Measurements from ENCODE around the gene SECTM1.

Gene SECTM1

DNA sequence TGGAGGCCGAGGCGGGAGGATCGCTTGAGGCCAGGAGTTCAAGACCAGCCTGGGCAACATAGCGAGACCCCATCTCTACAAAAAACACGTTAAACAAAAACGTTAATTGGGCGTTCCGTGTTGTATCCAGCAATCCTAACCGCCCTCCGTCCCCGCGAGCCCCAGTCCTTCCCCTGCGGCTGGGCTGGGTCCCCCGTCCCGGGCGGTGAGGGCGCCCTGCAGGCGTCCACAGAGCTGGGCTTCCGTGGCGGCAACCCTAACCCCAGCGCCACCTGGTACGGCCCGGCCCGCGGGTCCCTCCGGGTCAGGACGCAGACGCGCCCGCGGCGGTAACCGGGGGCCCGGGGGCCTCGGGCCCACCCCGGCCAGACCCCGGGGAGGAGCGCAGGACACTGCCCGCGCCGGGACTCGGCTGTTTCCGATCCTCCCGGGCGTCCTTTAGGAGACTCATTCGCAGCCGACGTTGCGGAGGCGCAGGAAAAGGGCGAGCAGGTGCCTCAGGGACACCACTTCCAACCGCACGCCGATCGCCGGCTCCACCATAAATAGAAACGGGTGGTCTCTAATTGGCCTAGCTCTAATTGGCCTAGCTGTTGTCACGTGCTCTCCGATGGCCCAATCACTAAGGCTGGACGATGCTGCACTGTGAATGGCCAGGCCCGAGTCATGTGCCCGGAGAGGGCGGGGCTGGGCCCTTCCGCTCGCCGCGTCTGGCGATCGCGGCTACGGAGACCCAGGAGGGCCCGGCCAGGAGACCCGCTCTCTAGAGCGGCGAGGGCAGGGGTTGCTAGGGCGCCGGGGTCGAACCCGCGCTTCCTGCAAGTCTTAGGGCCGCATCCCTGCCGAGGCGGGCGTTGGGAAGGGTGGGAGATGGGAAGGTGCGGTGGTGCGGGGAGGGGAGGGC, 41.1 kb downstream of the SECTM1 start:
- no peaks in the 10 kb centered on the region for H3K27me3 Mint-ChIP-seq

DNA sequence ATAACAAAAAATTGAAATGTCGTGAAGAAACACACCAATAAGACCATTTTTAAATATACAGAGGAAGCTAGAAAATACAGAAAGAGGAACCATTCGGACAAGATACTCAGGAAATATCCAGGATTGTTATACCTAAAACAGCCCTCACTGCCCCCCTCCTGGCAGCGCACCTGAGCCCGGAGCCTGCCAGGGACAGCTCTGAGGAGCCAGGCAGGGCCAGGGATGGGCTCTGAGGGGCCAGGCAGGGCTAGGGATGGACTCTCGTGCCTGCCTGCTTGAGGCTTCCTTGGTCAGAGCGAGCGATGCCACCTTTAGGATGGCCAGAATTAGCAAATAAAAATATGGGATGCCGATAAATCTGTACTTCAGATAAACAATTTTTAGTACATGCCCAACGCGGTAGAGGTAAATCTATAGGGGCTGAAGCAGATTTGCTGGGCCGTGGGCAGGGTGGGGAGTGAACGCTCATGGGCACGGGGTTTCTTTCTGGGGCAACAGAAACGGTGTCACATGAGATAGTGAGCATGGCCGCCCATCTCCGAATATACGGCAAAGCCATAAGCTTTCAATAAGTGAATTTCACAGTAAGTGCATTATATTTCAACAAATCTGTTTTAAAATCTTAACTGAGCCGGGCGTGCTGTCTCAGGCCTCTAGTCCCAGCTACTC, 41.9 kb downstream of the SECTM1 start:
- H3K9me3 Mint-ChIP-seq = no peaks in the 10 kb centered on the region
- H3K4me3 Mint-ChIP-seq = peak overlapping the region; percentile 77
- peak overlapping the region; percentile 77 for H3K27ac Mint-ChIP-seq
- no peaks in the 10 kb centered on the region for H3K27me3 Mint-ChIP-seq
- peaks cover 36% of the 10 kb centered on the region for H3K4me1 Mint-ChIP-seq
- H3K36me3 Mint-ChIP-seq = no peaks in the 10 kb centered on the region

More for the DNA sequence above, 41.1 kb downstream of the SECTM1 start:
- Mint-ChIP-seq H3K4me3 (peak overlapping the region; percentile 92), H3K9me3 (no peaks in the 10 kb centered on the region), H3K27ac (peak overlapping the region; percentile 94), H3K4me1 (peaks cover 44% of the 10 kb centered on the region), H3K36me3 (no peaks in the 10 kb centered on the region)

DNA sequence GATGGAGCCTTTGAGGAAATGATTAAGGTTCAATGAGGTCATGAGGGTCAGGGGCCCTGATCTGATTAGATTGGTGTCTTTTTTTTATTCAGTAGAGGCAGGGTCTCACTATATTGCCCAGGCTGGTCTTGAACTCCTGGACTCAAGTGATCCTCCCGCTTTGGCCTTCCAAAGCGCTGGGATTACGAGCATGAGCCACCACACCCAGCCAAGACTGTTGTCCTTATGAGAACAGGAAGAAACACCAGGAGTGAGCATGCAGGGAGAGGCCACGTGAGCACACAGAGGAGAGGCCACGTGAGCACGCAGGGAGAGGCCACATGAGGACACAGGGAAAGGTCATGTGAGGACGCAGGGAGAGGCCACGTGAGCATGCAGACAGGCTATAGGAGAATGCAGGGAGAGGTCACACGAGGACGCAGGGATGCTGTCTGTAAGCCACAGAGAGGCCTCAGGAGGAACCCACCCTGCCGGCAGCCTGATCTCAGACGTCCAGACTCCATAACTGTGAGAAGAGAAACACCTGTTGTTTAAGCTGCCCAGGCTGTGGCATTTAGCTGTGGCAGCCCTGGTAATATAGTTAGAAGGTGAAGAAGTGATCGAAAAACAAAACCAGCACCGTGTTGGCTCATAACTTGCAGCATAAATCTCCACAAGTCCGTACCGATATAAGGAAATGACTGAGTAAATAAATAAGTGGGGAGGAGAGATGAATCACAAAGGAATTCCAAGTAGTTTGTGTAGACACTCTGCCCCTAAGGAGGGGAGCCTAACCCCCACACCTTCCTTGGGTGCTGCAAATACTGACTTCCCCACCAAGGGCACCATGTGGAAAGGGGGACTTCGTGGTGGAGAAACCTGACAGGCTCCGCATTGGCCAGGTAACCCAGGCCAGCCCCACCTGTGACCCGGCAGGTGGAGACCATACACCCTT, 45.4 kb downstream of the SECTM1 start:
- Mint-ChIP-seq H3K9me3 (no peaks in the 10 kb centered on the region), H3K4me1 (peaks cover 10% of the 10 kb centered on the region), H3K36me3 (no peaks in the 10 kb centered on the region), H3K4me3 (peak overlapping the region; percentile 19), H3K27ac (peak overlapping the region; percentile 79), H3K27me3 (no peaks in the 10 kb centered on the region)

DNA sequence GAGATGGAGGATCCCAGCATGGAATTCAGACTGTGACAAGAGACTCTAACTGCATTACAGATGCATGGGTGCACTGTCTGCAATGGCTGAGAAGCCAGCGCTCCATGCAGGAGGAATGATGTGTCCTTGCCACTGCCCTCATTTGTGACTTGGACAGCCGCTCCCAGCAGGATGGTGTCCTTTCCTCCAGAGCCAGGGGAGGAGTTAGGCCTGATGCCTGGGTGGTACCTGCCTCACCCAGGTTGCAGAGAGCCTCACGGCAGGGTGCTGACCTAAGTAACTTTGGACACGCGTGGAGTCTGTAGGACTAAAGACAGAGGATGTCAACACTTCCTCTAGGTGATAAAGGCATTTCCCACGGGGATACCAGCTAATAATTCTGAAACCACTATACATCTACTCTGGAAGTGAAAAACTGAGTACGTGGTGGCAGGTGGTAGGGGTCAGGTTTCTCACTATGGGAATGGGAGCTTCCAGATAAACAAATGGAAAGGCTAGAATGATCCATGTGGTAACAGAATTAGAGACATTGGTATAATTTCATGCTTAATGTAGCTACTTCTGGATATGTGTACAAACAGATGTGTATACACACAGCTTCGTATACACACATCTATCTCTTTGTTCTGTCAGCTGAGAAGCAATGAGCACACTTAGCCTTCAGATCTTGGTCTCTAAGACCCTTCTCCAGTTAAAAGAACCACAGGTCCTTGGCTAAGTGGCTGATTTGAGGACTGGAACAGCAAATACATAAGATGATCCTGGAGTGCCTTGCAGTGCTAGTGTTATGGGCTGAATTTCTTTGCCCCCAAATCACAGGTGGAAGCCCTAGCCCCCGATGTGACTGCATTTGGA, 46.3 kb downstream of the SECTM1 start:
- Mint-ChIP-seq H3K4me3 (no peak overlapping the region), H3K27me3 (no peaks in the 10 kb centered on the region), H3K4me1 (peaks cover 10% of the 10 kb centered on the region), H3K9me3 (no peaks in the 10 kb centered on the region), H3K36me3 (no peaks in the 10 kb centered on the region), H3K27ac (no peak overlapping the region)

DNA sequence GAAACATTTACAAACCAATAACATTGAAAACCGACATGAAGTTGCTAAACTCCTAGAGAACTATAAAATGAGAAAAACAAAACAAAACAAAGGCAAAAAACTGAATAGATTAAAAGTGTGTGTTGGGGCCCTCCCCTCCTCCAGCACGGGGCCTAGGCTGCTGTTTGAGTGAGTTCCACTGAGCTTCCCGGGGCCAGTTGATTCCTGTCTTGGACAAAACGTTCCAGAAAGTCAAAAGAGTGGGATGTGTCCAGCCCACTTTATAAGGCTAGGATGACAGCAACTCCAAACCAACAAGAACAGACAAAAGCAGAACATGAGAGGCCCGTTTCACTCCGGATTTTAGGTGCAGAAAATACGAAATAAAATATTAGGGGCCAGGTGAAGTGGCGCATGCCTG, 48.4 kb downstream of the SECTM1 start:
- no peaks in the 10 kb centered on the region for H3K9me3 Mint-ChIP-seq
- no peaks in the 10 kb centered on the region for H3K27me3 Mint-ChIP-seq
- H3K36me3 Mint-ChIP-seq = no peaks in the 10 kb centered on the region
- H3K4me3 Mint-ChIP-seq = no peak overlapping the region
- peaks cover 12% of the 10 kb centered on the region for H3K4me1 Mint-ChIP-seq
- no peak overlapping the region for H3K27ac Mint-ChIP-seq

DNA sequence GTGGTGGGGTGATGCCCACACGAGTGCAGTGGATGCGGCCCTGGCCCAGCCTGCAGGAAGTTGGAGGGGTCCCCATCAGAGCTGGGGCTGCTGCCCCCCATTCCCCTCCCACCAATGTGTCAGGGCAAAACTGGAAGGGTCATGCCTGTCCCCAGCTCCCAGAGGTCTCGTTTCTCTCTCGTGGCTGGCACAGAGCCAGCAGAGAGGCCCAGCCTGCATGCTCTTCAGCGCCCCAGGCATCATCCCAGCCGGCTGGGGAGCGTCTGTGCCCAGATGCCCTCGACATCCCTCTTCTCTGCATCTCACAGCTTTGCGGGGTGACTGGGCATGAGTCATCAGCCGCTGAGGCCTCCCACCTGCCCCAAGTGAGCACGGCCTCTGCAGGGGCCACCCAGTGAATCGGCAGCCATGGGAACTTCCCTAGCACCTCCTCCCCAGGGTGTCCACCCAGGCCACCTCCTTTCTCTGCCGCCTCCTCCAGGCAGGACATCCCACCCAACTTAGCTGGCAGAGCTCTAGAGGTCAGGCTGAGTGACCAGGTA, 50.3 kb downstream of the SECTM1 start:
- Mint-ChIP-seq H3K9me3 (no peaks in the 10 kb centered on the region), H3K27ac (no peak overlapping the region), H3K4me3 (no peak overlapping the region), H3K36me3 (no peaks in the 10 kb centered on the region), H3K27me3 (no peaks in the 10 kb centered on the region), H3K4me1 (peaks cover 12% of the 10 kb centered on the region)

DNA sequence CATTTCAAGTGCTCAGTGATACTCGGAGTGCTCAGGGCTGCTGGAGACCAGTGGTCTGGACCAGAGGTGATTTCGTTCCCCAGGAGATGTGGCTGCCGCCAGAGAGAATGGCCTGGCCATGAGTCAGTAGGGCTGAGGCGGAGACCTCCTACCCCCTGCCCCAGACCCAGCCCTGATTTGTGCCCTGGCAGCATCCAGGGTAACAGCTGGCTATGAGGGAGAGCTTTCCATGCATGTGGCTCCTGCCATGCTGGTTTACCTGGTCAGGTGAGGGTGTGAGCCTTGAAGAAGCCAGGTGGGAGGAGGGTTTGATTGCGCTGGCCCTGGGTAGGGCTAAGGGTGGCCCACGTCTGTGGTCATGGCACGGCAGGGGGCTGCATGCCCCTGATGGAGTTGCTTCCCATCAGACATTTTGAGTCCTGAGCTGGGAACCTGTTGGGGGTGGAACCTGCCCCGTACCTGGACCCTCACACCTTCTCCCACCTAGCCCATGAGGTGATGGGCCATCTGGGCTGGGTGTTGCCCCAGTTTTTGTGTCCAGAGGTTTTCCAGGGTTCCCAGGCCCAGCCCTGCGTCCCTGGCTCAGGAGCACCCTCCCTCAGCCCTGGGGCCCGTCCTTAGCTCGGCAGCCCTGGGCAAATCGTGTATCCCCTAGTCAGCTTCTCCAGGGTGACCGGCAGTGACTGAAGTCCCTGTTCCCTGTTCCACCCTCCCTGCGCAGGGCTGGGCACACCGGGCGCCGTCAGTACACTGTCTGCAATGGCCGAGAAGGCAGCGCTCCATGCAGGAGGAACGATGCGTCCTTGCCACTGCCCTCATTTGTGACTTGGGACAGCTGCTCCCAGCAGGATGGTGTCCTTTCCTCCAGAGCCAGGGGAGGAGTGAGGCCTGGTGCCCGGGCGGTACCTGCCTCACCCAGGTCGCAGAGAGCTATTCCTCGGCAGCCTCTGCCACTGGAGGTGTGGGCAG, 51.0 kb downstream of the SECTM1 start:
- H3K27ac Mint-ChIP-seq = no peak overlapping the region
- no peaks in the 10 kb centered on the region for H3K9me3 Mint-ChIP-seq
- H3K27me3 Mint-ChIP-seq = no peaks in the 10 kb centered on the region
- H3K36me3 Mint-ChIP-seq = no peaks in the 10 kb centered on the region
- H3K4me3 Mint-ChIP-seq = no peak overlapping the region
- H3K4me1 Mint-ChIP-seq = peaks cover 5% of the 10 kb centered on the region

DNA sequence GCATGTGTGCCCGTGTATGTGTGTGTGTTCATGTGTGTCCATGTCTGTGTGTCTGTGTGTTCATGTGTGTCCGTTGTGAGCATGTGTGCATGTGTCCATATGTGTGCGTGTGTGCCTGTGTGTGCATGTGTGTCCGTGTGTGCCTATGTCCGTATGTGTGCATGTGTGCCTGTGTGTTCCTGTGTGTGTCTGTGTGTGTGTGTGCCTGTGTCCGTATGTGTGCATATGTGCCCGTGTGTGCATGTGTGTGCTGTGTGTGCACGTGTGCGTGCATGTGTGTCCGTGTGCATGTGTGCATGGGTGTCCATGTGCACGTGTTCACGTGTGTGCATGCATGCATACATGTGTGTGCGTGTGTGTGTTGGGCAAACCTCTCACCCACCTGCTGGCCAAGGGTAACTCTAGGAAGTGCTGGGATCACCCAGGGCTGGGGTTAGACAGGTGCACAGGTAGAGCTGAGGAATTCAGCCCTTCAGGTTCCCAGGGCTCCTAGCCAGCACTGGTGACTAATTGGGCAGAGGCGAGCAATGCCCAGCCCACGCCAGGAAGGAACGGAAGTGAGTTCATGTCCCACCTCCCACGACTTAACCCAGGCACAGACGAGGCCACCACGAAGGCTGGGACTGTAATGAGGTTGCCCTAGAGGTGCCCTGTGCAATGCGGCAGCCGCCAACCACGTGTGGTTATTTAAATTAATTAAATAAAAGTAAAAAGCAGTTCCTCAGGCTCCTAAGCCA, 51.9 kb downstream of the SECTM1 start:
- H3K4me1 Mint-ChIP-seq = peaks cover 5% of the 10 kb centered on the region
- H3K4me3 Mint-ChIP-seq = no peak overlapping the region
- no peaks in the 10 kb centered on the region for H3K27me3 Mint-ChIP-seq
- H3K36me3 Mint-ChIP-seq = no peaks in the 10 kb centered on the region
- no peak overlapping the region for H3K27ac Mint-ChIP-seq
- H3K9me3 Mint-ChIP-seq = no peaks in the 10 kb centered on the region

DNA sequence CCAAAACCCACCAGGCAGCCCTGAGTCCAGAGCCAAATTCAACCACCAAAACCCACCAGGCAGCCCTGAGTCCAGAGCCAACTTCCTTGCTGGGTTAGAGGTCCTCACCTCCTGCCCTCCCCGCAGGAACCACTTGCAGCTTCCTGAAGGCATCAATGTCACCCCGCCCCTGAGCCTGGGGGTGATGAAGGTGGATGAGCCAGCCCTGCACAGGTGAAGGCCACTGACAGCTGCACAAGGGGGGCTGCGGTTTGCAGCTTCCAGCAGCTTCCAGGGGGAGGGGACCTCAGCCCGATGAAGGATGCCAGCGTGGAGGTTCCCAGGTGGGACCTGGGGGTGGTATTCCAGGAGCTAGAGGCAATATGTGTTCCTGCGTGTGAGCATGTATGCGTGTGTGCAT, 52.5 kb downstream of the SECTM1 start:
- Mint-ChIP-seq H3K36me3 (no peaks in the 10 kb centered on the region), H3K4me3 (no peak overlapping the region), H3K27ac (peak overlapping the region; percentile 70), H3K9me3 (no peaks in the 10 kb centered on the region), H3K27me3 (no peaks in the 10 kb centered on the region), H3K4me1 (peaks cover 5% of the 10 kb centered on the region)

DNA sequence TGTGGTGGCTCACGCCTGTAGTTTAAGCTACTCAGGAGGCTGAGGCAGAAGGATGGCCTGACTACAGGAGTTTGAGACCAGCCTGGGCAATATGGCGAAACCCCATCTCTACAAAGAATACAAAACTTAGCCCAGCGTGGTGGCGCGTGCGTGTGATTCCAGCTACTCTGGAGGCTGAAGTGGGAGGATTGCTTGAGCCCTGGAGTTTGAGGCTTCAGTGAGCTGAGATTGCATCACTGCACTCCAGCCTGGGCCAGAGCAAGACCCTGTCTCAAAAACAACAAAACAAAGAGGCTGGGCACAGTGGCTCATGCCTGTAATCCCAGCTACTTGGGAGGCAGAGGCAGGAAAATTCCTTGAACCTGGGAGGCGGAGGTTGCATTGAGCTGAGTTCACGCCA, 53.0 kb downstream of the SECTM1 start:
- Mint-ChIP-seq H3K4me3 (no peak overlapping the region), H3K27ac (no peak overlapping the region), H3K36me3 (no peaks in the 10 kb centered on the region), H3K4me1 (peaks cover 5% of the 10 kb centered on the region), H3K9me3 (no peaks in the 10 kb centered on the region), H3K27me3 (no peaks in the 10 kb centered on the region)

DNA sequence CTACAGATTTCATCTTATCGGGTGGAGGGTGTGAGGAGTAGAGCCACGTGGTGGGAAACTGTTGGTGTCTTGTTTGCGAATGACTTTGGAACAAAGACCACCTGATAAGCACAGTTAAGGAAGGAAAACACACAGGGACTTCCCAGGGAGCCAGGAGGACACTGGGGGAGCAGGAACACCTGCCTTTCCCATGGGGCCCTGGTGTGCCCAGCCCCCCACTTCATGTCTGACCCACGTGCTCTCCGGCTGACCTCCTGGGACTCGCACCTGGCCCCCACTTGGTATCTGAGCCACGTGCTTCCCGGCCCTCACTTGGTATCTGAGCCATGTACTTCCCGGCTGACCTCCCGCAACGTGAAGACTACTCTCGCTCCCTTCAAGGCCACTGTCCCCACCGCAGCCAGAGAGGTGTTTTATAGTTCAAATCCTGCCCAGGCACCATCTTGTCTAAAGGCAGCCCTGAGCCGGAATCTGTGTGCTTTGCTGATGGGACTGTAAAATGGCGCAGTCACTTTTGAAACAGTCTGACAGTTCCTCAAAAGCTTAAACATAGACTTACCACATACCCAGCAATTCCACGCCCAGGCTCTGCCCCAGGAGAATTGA, 54.7 kb downstream of the SECTM1 start:
- Mint-ChIP-seq H3K27ac (no peak overlapping the region), H3K36me3 (no peaks in the 10 kb centered on the region), H3K27me3 (no peaks in the 10 kb centered on the region), H3K4me1 (peaks cover 5% of the 10 kb centered on the region), H3K4me3 (no peak overlapping the region), H3K9me3 (no peaks in the 10 kb centered on the region)

DNA sequence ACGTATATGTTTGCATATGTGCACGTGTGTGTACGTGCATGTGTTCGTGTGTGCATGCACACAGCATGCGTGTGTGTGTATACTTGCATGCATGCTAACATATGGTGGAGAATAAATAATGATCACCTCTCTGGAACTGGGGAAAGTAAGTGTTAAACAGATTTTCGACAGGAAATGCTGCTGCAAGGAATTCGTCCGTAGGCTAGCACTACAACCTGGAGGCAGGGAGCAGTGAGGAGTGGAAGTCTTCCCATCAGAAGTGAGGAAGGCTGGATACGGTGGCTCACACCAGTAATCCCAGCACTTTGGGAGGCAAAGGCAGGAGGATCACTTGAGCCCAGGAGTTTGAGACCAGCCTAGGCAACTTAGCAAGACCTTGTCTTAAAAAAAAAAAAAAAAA, 55.3 kb downstream of the SECTM1 start:
- peaks cover 5% of the 10 kb centered on the region for H3K4me1 Mint-ChIP-seq
- no peaks in the 10 kb centered on the region for H3K9me3 Mint-ChIP-seq
- no peaks in the 10 kb centered on the region for H3K27me3 Mint-ChIP-seq
- no peak overlapping the region for H3K27ac Mint-ChIP-seq
- H3K36me3 Mint-ChIP-seq = no peaks in the 10 kb centered on the region
- no peak overlapping the region for H3K4me3 Mint-ChIP-seq

DNA sequence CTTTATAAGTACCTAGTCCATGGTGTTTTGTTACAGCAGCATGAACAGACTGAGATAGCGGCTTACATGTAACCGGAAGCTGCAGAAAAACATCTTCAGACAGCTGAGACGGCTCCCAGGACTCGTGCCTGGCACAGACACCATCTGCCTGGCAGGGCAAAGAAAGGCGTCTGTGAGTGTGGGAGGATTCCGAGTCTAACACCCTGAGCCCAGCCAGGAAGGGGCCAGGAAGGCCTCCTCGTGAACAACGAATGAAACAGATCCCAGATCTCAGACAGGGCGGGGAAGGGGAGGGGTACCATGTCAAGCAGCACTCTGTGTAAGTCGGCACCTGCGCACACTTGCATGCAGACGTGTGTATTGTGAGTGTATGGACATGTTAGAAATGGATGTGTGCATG, 55.7 kb downstream of the SECTM1 start:
- no peaks in the 10 kb centered on the region for H3K9me3 Mint-ChIP-seq
- peaks cover 5% of the 10 kb centered on the region for H3K4me1 Mint-ChIP-seq
- H3K4me3 Mint-ChIP-seq = no peak overlapping the region
- no peaks in the 10 kb centered on the region for H3K27me3 Mint-ChIP-seq
- H3K27ac Mint-ChIP-seq = no peak overlapping the region
- no peaks in the 10 kb centered on the region for H3K36me3 Mint-ChIP-seq
